Pancreas (tissue), 10 donors: ENCODE results near the gene CNBP. TPM values are rescaled to one million over a fixed set of nuclear protein-coding genes. Genes with fewer than 3 reads are reported as not detected.

ENCODE experiments used
- ATAC-seq, 4 donors: fragments of 200-7000 bp; cut with Tn5 transposase; one replicate each; pipeline versions ENCODE4 v1.8.0 to v1.9.1; 2020; ENCODE audit warnings: mild to moderate bottlenecking in 4 of 4, moderate library complexity in 4 of 4
- DNase-seq, 6 donors: peaks; one replicate each; pipeline ENCODE4 v3.0.0-alpha.2; 2020
- FAIRE-seq: peaks from 2 replicates; lab custom pipeline; 2012; peaks lifted over from hg19 to GRCh38; lab: Jason Lieb, UNC
- H3K27ac ChIP-seq, 4 donors: fragments of 200-600 bp; sonication (generic); 1 replicate in 3 of 4; 2 replicates in 1 of 4; pipeline versions ENCODE4 v1.5.0 to v1.8.0; 2020
- H3K27me3 ChIP-seq, 4 donors: fragments of 200-600 bp; one replicate each; pipeline ENCODE4 v1.8.0; 2021
- H3K36me3 ChIP-seq, 3 donors: fragments of 200-600 bp; sonication (generic) in 1 of 3; one replicate each; pipeline versions ENCODE4 v1.5.0 to v1.8.0; 2020 to 2021
- H3K4me1 ChIP-seq, 3 donors: fragments of 200-600 bp; one replicate each; pipeline ENCODE4 v1.8.0; 2021
- H3K4me3 ChIP-seq, 4 donors: fragments of 200-600 bp; sonication (generic) in 2 of 4; one replicate each; pipeline versions ENCODE4 v1.5.0 to v1.8.0; 2020 to 2021
- H3K9me3 ChIP-seq, 4 donors: fragments of 200-600 bp; one replicate each; pipeline ENCODE4 v1.8.0; 2021
- CTCF ChIP-seq, 4 donors: fragments of 200-600 bp; sonication (generic) in 3 of 4; IDR thresholded peaks; one replicate each; pipeline versions ENCODE4 v1.5.0 to v1.8.0; 2021; ENCODE audit warnings: antibody characterized with exemption in 4 of 4
- WGBS, 2 donors: extraction: QIAGEN DNeasy Blood & Tissue Kit; methylation state at CpG; one replicate each; pipeline ENCODE4 v1.1.7; 2013; 5-methylcytosine and 5-hydroxymethylcytosine counted together
- intact Hi-C, 3 donors: fragments of 100-400 bp; cut with DNase I; formaldehyde crosslinking; loops; one replicate each; pipeline versions ENCODE4 v1.11.1 to v1.14.2; 2022
- polyA plus RNA-seq, 2 donors: library from polyadenylated mRNA; stranded (reverse); fragments of 200-250 nt; gene quantifications; one replicate each; pipeline ENCODE4 v1.2.3, GENCODE V29; 2013
- total RNA-seq, 6 donors: library from RNA; stranded (reverse); fragmentation: NEBNext Ultra II Directional in 4 of 6; extraction: Animal tissue kit (Norgen Biotek cat#: 25700) in 4 of 6; gene quantifications; one replicate each; pipeline versions ENCODE4 v1.2.1 to v1.2.4, GENCODE V29; 2021 to 2023
- donor health status: healthy with polysubstance abuse.
- donor health status: DM: no; HTN: no; CAD: no; lungs with moderate emphysema.
- donor health status: DM: no; HTN: no; CAD: no.
- donor health status: control.
- donor health status: control.
- donor health status: Bipolar disorder and iron deficiency.
- donor health status: DM: yes; HTN: yes; CAD: no.
- donor health status: DM: no; HTN: no; CAD: no.
- donor health status: DM: no; HTN: no; CAD: no.
- donor health status: DM: yes; HTN: yes; CAD: no.

The CNBP gene
- total and polyA plus RNA-seq, 8 donors, result 169 to 277 (median 183) TPM

GRCh38 chr3:129128357-129129155 is 55.1 kb downstream of the CNBP start:
- ATAC-seq (peak in 1 of 4 donors; percentile 9), DNase-seq (peak in 2 of 6 donors; percentile 36 to 51), FAIRE-seq (no peak)
- intact Hi-C loops, result no loop called here
- Histone ChIP-seq H3K36me3 (peaks cover 0 to 41% (median 25%) of the 10 kb centered on the region in 3 donors), H3K27ac (no peak overlapping the region), H3K27me3 (no peaks in the 10 kb centered on the region), H3K4me1 (peaks cover 0 to 3% (median 0%) of the 10 kb centered on the region in 3 donors), H3K4me3 (no peak overlapping the region), H3K9me3 (no peaks in the 10 kb centered on the region)
- WGBS, 2 donors, result 94 to 96% methylated on average over 16 of the region's 16 CpGs
- TF ChIP-seq CTCF (IDR thresholded peaks at IDR 0.05), result no peak

GRCh38 chr3:129126726-129127280 is 56.9 kb downstream of the CNBP start:
- H3K4me1 ChIP-seq, result peaks cover 0 to 5% (median 0%) of the 10 kb centered on the region in 3 donors
- H3K27me3 ChIP-seq, result no peaks in the 10 kb centered on the region
- intact Hi-C loops, result no loop called here
- DNase-seq (peak in 1 of 6 donors; percentile 43), FAIRE-seq (no peak), ATAC-seq (no peak)
- TF ChIP-seq CTCF (IDR thresholded peaks at IDR 0.05), result no peak
- H3K4me3 ChIP-seq, result no peak overlapping the region
- H3K27ac ChIP-seq, result no peak overlapping the region
- H3K9me3 ChIP-seq, result no peaks in the 10 kb centered on the region
- H3K36me3 ChIP-seq, result peaks cover 0 to 27% (median 10%) of the 10 kb centered on the region in 3 donors
- WGBS, 2 donors, result 91 to 97% methylated on average over 9 of the region's 9 CpGs

- H3K27ac ChIP-seq, result peak overlapping the region in 3 of 4 donors; percentile 7 to 96 (median 29)
Observed at GRCh38 chr3:129123314-129124060, 60.2 kb downstream of the CNBP start.

GRCh38 chr3:129122412-129123011 is 61.2 kb downstream of the CNBP start:
- no peak for FAIRE-seq
- ATAC-seq, result peak in 2 of 4 donors; percentile 0 to 1
- Histone ChIP-seq H3K36me3 (no peaks in the 10 kb centered on the region), H3K27me3 (no peaks in the 10 kb centered on the region), H3K4me3 (no peak overlapping the region), H3K9me3 (no peaks in the 10 kb centered on the region), H3K27ac (peak overlapping the region; percentile 22 to 96 (median 89)), H3K4me1 (peaks cover 4 to 20% (median 8%) of the 10 kb centered on the region in 3 donors)
- WGBS, 2 donors, result 58 to 60% methylated on average over 18 of the region's 18 CpGs
- intact Hi-C loops, result no loop called here
- TF ChIP-seq CTCF (IDR thresholded peaks at IDR 0.05), result no peak
- DNase-seq, result no peak

More at GRCh38 chr3:129123314-129124060, 60.2 kb downstream of the CNBP start:
- Histone ChIP-seq H3K36me3 (peaks cover 0 to 2% (median 0%) of the 10 kb centered on the region in 3 donors), H3K4me3 (no peak overlapping the region), H3K27me3 (no peaks in the 10 kb centered on the region), H3K9me3 (no peaks in the 10 kb centered on the region), H3K4me1 (peaks cover 4 to 15% (median 8%) of the 10 kb centered on the region in 3 donors)
- FAIRE-seq (no peak), ATAC-seq (no peak), DNase-seq (peak in 1 of 6 donors; percentile 34)
- TF ChIP-seq CTCF (IDR thresholded peaks at IDR 0.05), result no peak
- intact Hi-C loops, result no loop called here
- 55 to 56% methylated on average over 5 of the region's 5 CpGs for WGBS, 2 donors
